Kidney (tissue), 14 donors: ENCODE data around the gene NME2. TPM values are rescaled to one million over a fixed set of nuclear protein-coding genes. Genes with fewer than 3 reads are reported as not detected.

ENCODE experiments used
- DNase-seq, 5 donors: peaks; one replicate each; pipeline ENCODE4 v3.0.0-alpha.2; 2013 to 2020
- FAIRE-seq: peaks from 2 replicates; lab custom pipeline; 2012; peaks lifted over from hg19 to GRCh38; lab: Jason Lieb, UNC
- H3K27ac ChIP-seq, 2 donors: one replicate each; pipeline ENCODE4 v1.7.0; 2013; ENCODE audit warnings: low read depth in 2 of 2, low read length in 2 of 2, inconsistent platforms in 1 of 2
- H3K27me3 ChIP-seq: one replicate; pipeline ENCODE4 v1.7.1; 2013; ENCODE audit warnings: low read length, inconsistent platforms; ENCODE audit not compliant: control insufficient read depth, insufficient read depth
- H3K36me3 ChIP-seq, 3 donors: one replicate each; pipeline versions ENCODE4 v1.7.0 to v1.7.1; 2013; ENCODE audit warnings: low read length in 3 of 3, control low read depth in 1 of 3, inconsistent platforms in 1 of 3; ENCODE audit not compliant: insufficient read depth in 3 of 3, control insufficient read depth in 2 of 3
- H3K4me1 ChIP-seq, 3 donors: one replicate each; pipeline versions ENCODE4 v1.7.0 to v1.7.1; 2013; ENCODE audit warnings: low read length in 3 of 3, inconsistent platforms in 1 of 3, low read depth in 1 of 3; ENCODE audit not compliant: control insufficient read depth in 2 of 3, insufficient read depth in 2 of 3
- H3K4me3 ChIP-seq, 3 donors: one replicate each; pipeline versions ENCODE4 v1.7.0 to v1.8.1; 2013; ENCODE audit warnings: low read length in 3 of 3, control low read depth in 1 of 3, inconsistent platforms in 1 of 3
- H3K9ac ChIP-seq, 3 donors: one replicate each; pipeline versions ENCODE4 v1.7.0 to v1.7.1; 2013; ENCODE audit warnings: low read length in 3 of 3, control low read depth in 1 of 3, inconsistent platforms in 1 of 3
- H3K9me3 ChIP-seq, 3 donors: one replicate each; pipeline versions ENCODE4 v1.7.0 to v1.7.1; 2013; ENCODE audit warnings: low read length in 3 of 3, control low read depth in 1 of 3, inconsistent platforms in 1 of 3; ENCODE audit not compliant: control insufficient read depth in 2 of 3, insufficient read depth in 1 of 3
- CTCF ChIP-seq: IDR thresholded peaks from 3 replicates; pipeline ENCODE4 v1.5.1; 2012; ENCODE audit warnings: mild to moderate bottlenecking, moderate library complexity, borderline replicate concordance; ENCODE audit not compliant: insufficient read depth; ENCODE audit errors: extremely low read depth
- intact Hi-C: fragments of 100-400 bp; cut with DNase I; formaldehyde crosslinking; loops from one replicate; pipeline ENCODE4 v1.11.1; 2022
- polyA plus RNA-seq: library from polyadenylated mRNA; stranded (reverse); fragments of 350-450 nt; fragmentation: Illumina TruSeq; extraction: RNeasy Lipid Tissue Mini Kit (QIAGEN cat#74804); gene quantifications from one replicate; pipeline ENCODE4 v1.2.3, GENCODE V29; 2014; ENCODE audit warnings: low read depth, low replicate concordance; ENCODE audit not compliant: insufficient read depth
- total RNA-seq: library from RNA; stranded (reverse); fragmentation: NEBNext Ultra II Directional; extraction: Animal tissue kit (Norgen Biotek cat#: 25700); gene quantifications from one replicate; pipeline ENCODE4 v1.2.1, GENCODE V29; 2021
- donor health status: control.
- donor health status: control.
- donor health status: control.
- donor health status: control.
- donor health status: control.
- donor health status: DM: yes; HTN: yes; CAD: no.
- donor health status: Normal renal cell carcinoma (clear cell type).

Gene NME2
- total and polyA plus RNA-seq, 2 donors from 2014 or later, result 412 to 736 TPM

- intact Hi-C loops, result no loop called here
These were observed 19.6 kb downstream of the NME2 start for GRCh38 chr17:51185763-51186332.

GRCh38 chr17:51188271-51188833, 22.1 kb downstream of the NME2 start:
- no peak overlapping the region for H3K9ac ChIP-seq
- H3K27me3 ChIP-seq, result no peaks in the 10 kb centered on the region
- H3K4me1 ChIP-seq, result no peaks in the 10 kb centered on the region
- no peak for DNase-seq
- intact Hi-C loops, result no loop called here
- no peaks in the 10 kb centered on the region for H3K9me3 ChIP-seq
- peaks cover 9 to 13% (median 11%) of the 10 kb centered on the region in 3 donors for H3K36me3 ChIP-seq
- TF ChIP-seq CTCF, result no peak
- no peak overlapping the region for H3K4me3 ChIP-seq
- H3K27ac ChIP-seq, result no peak overlapping the region
- FAIRE-seq, result no peak

More at GRCh38 chr17:51185763-51186332, 19.6 kb downstream of the NME2 start:
- DNase-seq (no peak), FAIRE-seq (no peak)
- H3K9ac ChIP-seq, result no peak overlapping the region
- H3K4me3 ChIP-seq, result no peak overlapping the region
- peaks cover 3 to 4% (median 4%) of the 10 kb centered on the region in 3 donors for H3K36me3 ChIP-seq
- no peaks in the 10 kb centered on the region for H3K9me3 ChIP-seq
- no peak for TF ChIP-seq CTCF
- no peak overlapping the region for H3K27ac ChIP-seq
- H3K27me3 ChIP-seq, result no peaks in the 10 kb centered on the region
- H3K4me1 ChIP-seq, result no peaks in the 10 kb centered on the region

GRCh38 chr17:51189162-51189561, 23.0 kb downstream of the NME2 start:
- Histone ChIP-seq H3K4me1 (no peaks in the 10 kb centered on the region), H3K36me3 (peaks cover 7 to 21% (median 14%) of the 10 kb centered on the region in 3 donors), H3K4me3 (no peak overlapping the region), H3K27me3 (no peaks in the 10 kb centered on the region), H3K27ac (no peak overlapping the region), H3K9me3 (no peaks in the 10 kb centered on the region), H3K9ac (no peak overlapping the region)
- intact Hi-C loops, result no loop called here
- no peak for FAIRE-seq
- no peak for TF ChIP-seq CTCF
- DNase-seq, result no peak
